GM18508 (cell line): ENCODE data around the gene BCAM.

Experiments used
- ATAC-seq: cut with Tn5 transposase; IDR thresholded peaks from one replicate; pipeline ENCODE4 v1.9.1; 2021; ENCODE audit warnings: moderate number of reproducible peaks; ENCODE audit not compliant: insufficient read depth, unreplicated experiment

The BCAM gene

GRCh38 chr19:44788971-44789370 is 19.9 kb upstream of the BCAM start:
- no peak for ATAC-seq

GRCh38 chr19:44789943-44790483 is 18.9 kb upstream of the BCAM start:
- no peak for ATAC-seq

GRCh38 chr19:44792281-44792680 is 16.6 kb upstream of the BCAM start:
- no peak for ATAC-seq

GRCh38 chr19:44794610-44795009 is 14.3 kb upstream of the BCAM start:
- no peak for ATAC-seq

- ATAC-seq, result no peak
These were observed 13.4 kb upstream of the BCAM start for GRCh38 chr19:44795398-44795987.

GRCh38 chr19:44796701-44797115 is 12.2 kb upstream of the BCAM start:
- ATAC-seq, result no peak

GRCh38 chr19:44799627-44800346 is 9.1 kb upstream of the BCAM start:
- no peak for ATAC-seq

DNA sequence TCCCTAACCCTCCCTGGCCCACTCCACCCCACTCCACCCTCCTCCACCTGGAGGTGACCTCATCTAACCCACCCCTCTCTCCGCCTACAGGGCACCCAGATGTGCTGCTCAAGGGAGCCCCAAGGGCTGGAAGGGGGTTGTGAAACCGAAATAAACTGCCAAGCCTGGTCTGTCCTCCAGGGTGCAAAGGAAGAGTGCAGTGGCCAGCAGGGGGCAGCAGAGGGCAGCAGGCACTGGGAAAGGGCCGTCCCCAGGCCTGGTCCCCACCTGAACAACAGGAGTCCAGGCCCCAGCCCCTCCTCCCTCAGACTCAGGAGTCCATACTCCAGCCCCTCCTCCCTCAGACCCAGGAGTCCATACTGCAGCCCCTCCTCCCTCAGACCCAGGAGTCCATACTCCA is 8.4 kb upstream of the BCAM start:
- ATAC-seq, result no peak

DNA sequence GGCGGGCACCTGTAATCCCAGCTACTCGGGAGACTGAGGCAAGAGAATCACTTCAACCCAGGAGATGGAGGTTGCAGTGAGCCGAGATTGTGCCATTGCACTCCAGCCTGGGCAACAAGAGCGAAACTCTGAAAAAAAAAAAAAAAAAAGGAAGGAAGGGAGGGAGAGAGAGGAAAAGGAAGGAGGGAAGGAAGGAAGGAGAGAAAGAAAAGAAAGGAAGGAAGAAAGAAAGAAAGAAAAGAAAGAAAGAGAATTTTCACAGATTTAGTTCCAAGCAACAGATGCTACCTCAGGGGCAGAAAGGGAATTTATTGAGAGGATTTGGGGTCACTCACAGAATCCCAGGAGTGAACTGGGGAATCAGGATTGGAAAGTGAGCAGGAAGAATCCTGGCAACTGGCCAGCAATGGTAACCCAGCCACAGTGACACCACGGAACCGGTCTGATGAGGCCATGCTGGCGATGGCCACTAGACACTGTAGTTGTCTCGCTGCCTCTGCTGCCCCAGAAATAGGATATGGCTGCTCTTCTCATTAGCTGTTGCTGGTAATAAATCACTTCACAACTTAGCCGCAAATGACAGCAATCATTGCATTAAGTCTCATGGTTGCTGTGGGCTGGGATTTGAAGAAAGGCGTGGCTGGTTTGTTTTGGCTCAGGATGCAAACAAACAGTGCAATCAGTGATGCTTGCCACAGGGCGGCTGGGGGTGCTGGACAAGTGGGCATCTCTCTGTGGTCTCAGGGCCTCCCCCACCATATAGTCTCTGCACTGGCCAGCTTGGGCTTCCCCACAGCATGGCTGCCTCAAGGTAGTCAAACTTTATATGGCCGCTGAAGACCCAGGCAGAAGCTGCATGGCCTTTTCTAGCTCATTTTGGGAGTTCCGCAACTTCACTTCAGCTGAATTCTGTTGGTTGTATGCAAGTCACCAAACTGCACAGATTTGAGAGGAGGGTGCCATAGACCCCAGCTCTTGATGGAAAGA is 5.2 kb upstream of the BCAM start:
- no peak for ATAC-seq

DNA sequence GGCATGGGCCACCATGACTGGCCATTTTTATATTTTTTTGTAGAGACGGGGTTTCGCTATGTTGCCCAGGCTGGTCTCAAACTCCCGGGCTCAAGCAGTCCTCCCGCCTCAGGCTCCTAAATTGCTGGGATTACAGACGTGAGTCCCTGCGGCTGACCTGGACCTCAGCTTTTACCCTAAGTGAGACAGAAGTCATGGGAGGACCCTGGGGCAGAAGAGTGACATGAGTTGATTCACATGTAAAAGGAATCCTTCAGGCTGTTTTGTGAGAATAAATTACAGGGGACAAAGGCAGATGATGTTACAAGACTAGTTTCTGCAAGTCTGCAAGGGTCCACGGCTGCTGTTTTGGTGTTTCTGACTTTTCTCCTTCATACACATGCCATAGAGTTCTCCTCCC is 2.6 kb upstream of the BCAM start:
- no peak for ATAC-seq

GRCh38 chr19:44807162-44807561 is 1.7 kb upstream of the BCAM start:
- ATAC-seq, result no peak

DNA sequence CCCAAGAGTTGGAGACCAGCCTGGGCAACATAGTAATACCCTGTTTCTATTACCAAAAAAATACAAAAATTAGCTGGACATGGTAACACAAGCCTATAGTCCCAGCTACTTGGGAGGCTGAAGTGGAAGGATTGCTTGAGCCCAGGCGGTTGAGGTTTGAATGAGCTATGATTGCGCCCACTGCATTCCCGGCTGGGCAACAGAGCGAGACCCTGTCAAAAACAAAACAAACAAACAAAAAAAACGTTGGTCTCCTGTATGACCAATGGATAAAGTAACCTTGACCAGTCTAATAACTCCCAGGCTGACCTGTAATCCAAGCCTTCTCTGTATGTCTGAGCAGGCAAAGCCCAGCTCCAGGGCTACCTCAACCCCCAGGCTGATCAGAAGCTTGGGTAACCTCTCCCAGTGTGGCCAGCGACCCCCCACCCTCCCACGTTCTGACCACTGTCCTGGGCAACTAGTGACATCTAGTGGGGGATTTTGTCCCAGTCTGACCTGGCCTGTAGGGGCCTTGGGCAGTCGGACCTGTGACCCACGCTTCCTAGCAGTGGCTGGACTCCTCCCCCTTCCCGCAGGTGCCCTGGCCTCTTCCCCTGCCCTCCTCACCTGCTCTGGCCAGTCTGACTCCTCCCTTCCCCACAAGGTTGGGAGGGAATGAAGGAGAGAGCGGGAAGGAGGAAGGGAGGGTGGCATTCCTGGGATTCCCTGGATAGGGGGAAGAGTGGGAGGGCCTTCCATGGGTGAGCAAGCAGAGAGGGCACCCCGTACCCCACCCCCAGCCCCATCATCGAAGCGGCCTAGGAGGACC is 1.0 kb upstream of the BCAM start:
- ATAC-seq, result no peak

DNA sequence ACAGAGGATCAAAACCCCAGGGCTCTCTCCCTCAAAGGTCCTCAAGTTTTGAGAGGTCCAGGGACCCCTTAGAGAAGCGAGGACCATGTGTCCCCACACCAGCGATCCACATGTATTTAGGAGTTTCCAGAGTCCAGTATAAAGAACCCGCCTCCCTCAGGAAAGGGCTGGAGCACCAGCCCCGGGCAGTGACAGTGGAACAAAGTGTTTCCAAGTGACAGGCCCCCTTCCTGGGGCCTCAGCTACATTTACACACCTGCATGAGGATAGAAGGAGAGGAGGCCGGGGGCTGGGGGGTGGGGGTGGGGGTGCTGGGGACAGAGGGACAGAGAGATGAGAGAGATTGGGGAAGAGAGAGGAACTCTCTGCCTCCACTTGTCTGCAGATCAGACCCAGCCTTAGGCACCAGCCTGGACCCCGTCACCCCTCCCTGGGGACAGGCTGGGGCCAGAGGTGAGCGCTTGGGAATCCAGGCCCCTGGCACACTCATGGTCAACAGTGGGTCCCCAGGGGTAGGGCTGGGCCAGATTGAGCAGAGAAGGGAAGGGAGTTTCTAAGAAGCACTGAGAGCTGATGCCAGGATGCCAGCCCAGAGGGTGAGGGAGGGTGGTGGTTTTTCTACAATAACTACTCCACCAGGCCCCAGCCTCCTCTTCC is 802 bp downstream of the BCAM start:
- ATAC-seq, result no peak

DNA sequence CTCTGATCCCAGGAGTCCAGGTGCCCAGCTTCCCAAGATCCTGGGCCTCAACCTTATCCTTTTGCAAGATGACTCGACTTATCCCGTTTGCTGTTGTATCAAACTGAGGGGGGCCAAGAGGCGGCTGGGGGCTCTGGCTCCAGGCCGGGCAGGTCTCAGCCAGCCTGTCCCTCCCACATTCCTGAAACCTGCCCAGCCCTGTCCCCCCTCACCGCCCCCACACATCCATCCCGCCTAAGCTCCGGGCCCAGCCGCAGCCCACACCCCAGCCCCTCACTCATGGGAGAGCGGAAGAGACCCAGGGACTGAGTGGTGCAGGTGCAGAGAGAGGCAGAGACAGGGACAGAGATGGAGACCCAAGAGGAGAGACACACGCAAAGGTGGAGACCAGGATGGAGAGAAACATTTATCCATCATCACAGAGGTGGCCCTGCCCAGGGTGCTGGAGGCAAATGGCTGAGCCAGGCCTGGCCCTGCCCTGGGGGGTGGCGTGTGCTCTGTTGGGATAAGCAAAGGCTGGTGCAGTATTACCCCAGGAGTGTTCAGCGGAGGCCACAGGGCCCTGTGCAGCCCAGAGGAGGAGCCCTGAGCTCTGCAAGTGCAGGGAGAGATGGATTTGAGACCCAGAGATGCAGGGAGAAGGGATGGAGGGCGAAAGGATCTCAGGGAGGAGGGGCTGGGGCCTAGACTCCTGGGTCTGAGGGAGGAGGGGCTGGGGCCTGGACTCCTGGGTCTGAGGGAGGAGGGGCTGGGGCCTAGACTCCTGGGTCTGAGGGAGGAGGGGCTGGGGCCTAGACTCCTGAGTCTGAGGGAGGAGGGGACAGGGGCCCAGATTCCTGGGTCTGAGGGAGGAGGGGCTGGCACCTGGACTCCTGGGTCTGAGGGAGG is 1.6 kb downstream of the BCAM start:
- no peak for ATAC-seq

GRCh38 chr19:44811122-44811419 is 2.2 kb downstream of the BCAM start:
- ATAC-seq, result no peak

- ATAC-seq, result no peak
These were observed 3.3 kb downstream of the BCAM start for GRCh38 chr19:44812142-44812718.

DNA sequence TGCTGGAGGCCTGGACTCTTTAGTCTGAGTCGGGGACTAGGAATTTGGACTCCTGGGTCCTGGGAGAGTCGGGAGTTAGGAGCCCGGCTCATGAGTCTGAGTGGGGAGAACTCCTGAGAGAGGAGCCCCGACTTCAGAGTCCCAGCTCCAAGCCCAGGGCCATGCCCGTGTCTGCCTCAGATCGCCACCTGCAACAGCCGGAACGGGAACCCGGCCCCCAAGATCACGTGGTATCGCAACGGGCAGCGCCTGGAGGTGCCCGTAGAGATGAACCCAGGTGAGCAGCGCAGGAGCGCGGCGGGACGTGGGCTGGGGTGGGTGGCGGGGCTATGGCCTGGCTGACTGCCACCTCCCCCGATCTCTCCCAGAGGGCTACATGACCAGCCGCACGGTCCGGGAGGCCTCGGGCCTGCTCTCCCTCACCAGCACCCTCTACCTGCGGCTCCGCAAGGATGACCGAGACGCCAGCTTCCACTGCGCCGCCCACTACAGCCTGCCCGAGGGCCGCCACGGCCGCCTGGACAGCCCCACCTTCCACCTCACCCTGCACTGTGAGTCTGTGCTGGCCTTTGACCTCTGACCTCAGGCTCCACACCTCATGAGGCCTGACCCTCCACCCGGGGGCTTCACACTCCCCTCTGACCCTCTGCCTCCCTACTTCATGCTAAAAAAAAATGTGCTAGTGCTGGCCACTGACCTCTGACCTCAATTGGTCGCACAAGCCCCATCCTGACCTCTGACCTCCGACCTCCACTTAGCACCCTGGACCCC is 4.4 kb downstream of the BCAM start:
- no peak for ATAC-seq
